Glutamatergic neuron (in vitro differentiated cells): ENCODE data around the gene PSMB9. TPM values are rescaled to one million over a fixed set of nuclear protein-coding genes. Genes with fewer than 3 reads are reported as not detected.

Experiments used
- DNase-seq: peaks from one replicate; pipeline ENCODE4 v3.0.0; 2022
- H3K27ac Mint-ChIP-seq: one replicate; pipeline ENCODE4 v1.8.0; 2020; ENCODE audit warnings: mild to moderate bottlenecking, mixed read lengths, inconsistent platforms; ENCODE audit not compliant: unreplicated experiment
- H3K27me3 Mint-ChIP-seq: one replicate; pipeline ENCODE4 v1.8.0; 2020; ENCODE audit warnings: mild to moderate bottlenecking, moderate library complexity, mixed read lengths, inconsistent platforms; ENCODE audit not compliant: unreplicated experiment
- H3K36me3 Mint-ChIP-seq: one replicate; pipeline ENCODE4 v1.8.0; 2020; ENCODE audit warnings: mild to moderate bottlenecking, mixed read lengths, inconsistent platforms; ENCODE audit not compliant: unreplicated experiment
- H3K4me1 Mint-ChIP-seq: one replicate; pipeline ENCODE4 v1.8.0; 2020; ENCODE audit warnings: mild to moderate bottlenecking, low read depth, mixed read lengths, inconsistent platforms; ENCODE audit not compliant: unreplicated experiment
- H3K4me3 Mint-ChIP-seq: one replicate; pipeline ENCODE4 v1.8.0; 2020; ENCODE audit warnings: mild to moderate bottlenecking, mixed read lengths, inconsistent platforms; ENCODE audit not compliant: unreplicated experiment
- H3K9me3 Mint-ChIP-seq: one replicate; pipeline ENCODE4 v1.8.0; 2020; ENCODE audit warnings: mild to moderate bottlenecking, moderate library complexity, mixed read lengths, inconsistent platforms; ENCODE audit not compliant: unreplicated experiment
- CTCF ChIP-seq: fragments of 200-600 bp; sonication (generic); IDR thresholded peaks from one replicate; pipeline ENCODE4 v1.5.0; 2021; ENCODE audit not compliant: partially characterized antibody, unreplicated experiment
- total RNA-seq: library from RNA; stranded (reverse); fragmentation: NEBNext Ultra II Directional; extraction: Animal tissue kit (Norgen Biotek cat#: 25700); gene quantifications from one replicate; pipeline ENCODE4 v1.2.1, GENCODE V29; 2021; ENCODE audit not compliant: unreplicated experiment

PSMB9 gene
- total RNA-seq, 1 donor from 2014 or later = not detected

GRCh38 chr6:32908897-32909296, 54.9 kb downstream of the PSMB9 start:
- no peak for DNase-seq
- TF ChIP-seq CTCF = no peak
- H3K36me3 Mint-ChIP-seq = no peaks in the 10 kb centered on the region
- H3K9me3 Mint-ChIP-seq = peaks cover 9% of the 10 kb centered on the region
- peaks cover 13% of the 10 kb centered on the region for H3K4me1 Mint-ChIP-seq
- peaks cover 7% of the 10 kb centered on the region for H3K27me3 Mint-ChIP-seq
- H3K4me3 Mint-ChIP-seq = no peak overlapping the region
- no peak overlapping the region for H3K27ac Mint-ChIP-seq

Other genes with a start within 250 kb of the PSMB9 start
- gene HLA-DQA1, start 216.8 kb upstream of the PSMB9 start, total RNA-seq = not detected
- gene HLA-DQB1, start 187.5 kb upstream of the PSMB9 start, total RNA-seq = not detected
- not detected for gene HLA-DQA2, start 112.8 kb upstream of the PSMB9 start, total RNA-seq
- gene HLA-DQB2, start 90.7 kb upstream of the PSMB9 start, total RNA-seq = not detected
- gene HLA-DOB, start 37.2 kb upstream of the PSMB9 start, total RNA-seq = not detected
- 1.9 TPM for gene TAP2, start 15.5 kb upstream of the PSMB9 start, total RNA-seq
- not detected for gene PSMB8, start 10.1 kb upstream of the PSMB9 start, total RNA-seq
- 0.25 TPM for gene TAP1, start 488 bp upstream of the PSMB9 start, total RNA-seq
- gene HLA-DMB, start 86.8 kb downstream of the PSMB9 start, total RNA-seq = not detected
- gene HLA-DMA, start 98.9 kb downstream of the PSMB9 start, total RNA-seq = 0.76 TPM
- gene BRD2, start 114.4 kb downstream of the PSMB9 start, total RNA-seq = 213 TPM
- gene HLA-DOA, start 155.4 kb downstream of the PSMB9 start, total RNA-seq = 0.69 TPM
- 1.0 TPM for gene HLA-DPA1, start 219.5 kb downstream of the PSMB9 start, total RNA-seq
- gene HLA-DPB1, start 221.8 kb downstream of the PSMB9 start, total RNA-seq = 4.7 TPM